HL-60 (cell line): Measurements from ENCODE around the gene DCAF15.
"Not testable (repeated sequence)": the region's sequence is repeated elsewhere in the genome, so short reads cannot be mapped to it uniquely, and the experiment has no call there.

Experiments used
- CTCF ChIP-seq: IDR thresholded peaks from one replicate; pipeline ENCODE4 v1.5.1; 2011; ENCODE audit warnings: low read length, control low read depth, inconsistent platforms; ENCODE audit not compliant: insufficient read depth
- GABPA ChIP-seq: IDR thresholded peaks from 2 replicates; pipeline ENCODE4 v1.6.1; 2012; ENCODE audit warnings: low read depth
- POLR2AphosphoS5 ChIP-seq: IDR thresholded peaks from 2 replicates; pipeline ENCODE4 v1.6.1; 2012; ENCODE audit warnings: low read depth
- SPI1 ChIP-seq: IDR thresholded peaks from 2 replicates; pipeline ENCODE4 v1.6.1; 2012; ENCODE audit warnings: low read depth, mild to moderate bottlenecking, borderline replicate concordance

GRCh38 chr19:13967206-13967605 lies 14.9 kb downstream of the DCAF15 start:
- TF ChIP-seq CTCF, POLR2AphosphoS5, SPI1, GABPA: not testable (repeated sequence)
